SK-N-SH treated with all-trans-retinoic acid at 6 μM for 48 hours (cell line): Measurements from ENCODE around the gene KRTAP4-5.

ENCODE experiments used
- CREB5 ChIP-seq: fragments of 250-450 bp; sonication (Bioruptor Pico); IDR thresholded peaks from 2 replicates; pipeline ENCODE4 v1.5.1; 2020; ENCODE audit warnings: low read depth, mild to moderate bottlenecking, moderate library complexity
- CSRNP3 ChIP-seq: fragments of 250-450 bp; sonication (Bioruptor Pico); IDR thresholded peaks from 2 replicates; pipeline ENCODE4 v1.5.1; 2021; ENCODE audit warnings: mild to moderate bottlenecking, moderate library complexity
- ISL1 ChIP-seq: fragments of 250-450 bp; sonication (Bioruptor Pico); IDR thresholded peaks from 2 replicates; pipeline ENCODE4 v2.1.2; 2022; ENCODE audit warnings: mild to moderate bottlenecking, moderate library complexity
- PPARA ChIP-seq: fragments of 250-450 bp; sonication (Bioruptor Pico); IDR thresholded peaks from 2 replicates; pipeline ENCODE4 v1.5.0; 2020; ENCODE audit warnings: mild to moderate bottlenecking, borderline replicate concordance
- RARB ChIP-seq: fragments of 250-450 bp; sonication (Bioruptor Pico); IDR thresholded peaks from 2 replicates; pipeline ENCODE4 v1.8.0; 2021; ENCODE audit warnings: mild to moderate bottlenecking, moderate library complexity
- ZNF565 ChIP-seq: fragments of 450-650 bp; formaldehyde crosslinking; conservative IDR thresholded peaks from 2 replicates; pipeline ENCODE4 v1.5.0; 2020; ENCODE audit warnings: low read depth, mild to moderate bottlenecking, moderate library complexity
- TF ChIP-seq, protein P1 (sequence below): fragments of 250-450 bp; sonication (Bioruptor Pico); IDR thresholded peaks from 2 replicates; pipeline ENCODE4 v1.8.0; 2020; ENCODE audit warnings: mild to moderate bottlenecking, moderate library complexity, borderline replicate concordance

- TF ChIP-seq, protein P1, sequence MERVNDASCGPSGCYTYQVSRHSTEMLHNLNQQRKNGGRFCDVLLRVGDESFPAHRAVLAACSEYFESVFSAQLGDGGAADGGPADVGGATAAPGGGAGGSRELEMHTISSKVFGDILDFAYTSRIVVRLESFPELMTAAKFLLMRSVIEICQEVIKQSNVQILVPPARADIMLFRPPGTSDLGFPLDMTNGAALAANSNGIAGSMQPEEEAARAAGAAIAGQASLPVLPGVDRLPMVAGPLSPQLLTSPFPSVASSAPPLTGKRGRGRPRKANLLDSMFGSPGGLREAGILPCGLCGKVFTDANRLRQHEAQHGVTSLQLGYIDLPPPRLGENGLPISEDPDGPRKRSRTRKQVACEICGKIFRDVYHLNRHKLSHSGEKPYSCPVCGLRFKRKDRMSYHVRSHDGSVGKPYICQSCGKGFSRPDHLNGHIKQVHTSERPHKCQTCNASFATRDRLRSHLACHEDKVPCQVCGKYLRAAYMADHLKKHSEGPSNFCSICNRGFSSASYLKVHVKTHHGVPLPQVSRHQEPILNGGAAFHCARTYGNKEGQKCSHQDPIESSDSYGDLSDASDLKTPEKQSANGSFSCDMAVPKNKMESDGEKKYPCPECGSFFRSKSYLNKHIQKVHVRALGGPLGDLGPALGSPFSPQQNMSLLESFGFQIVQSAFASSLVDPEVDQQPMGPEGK (CRISPR knock-in tag): no peak
- TF ChIP-seq RARB (CRISPR knock-in tag) (no peak), CREB5 (CRISPR knock-in tag) (no peak), ZNF565 (CRISPR knock-in tag) (no peak), ISL1 (no peak), CSRNP3 (CRISPR knock-in tag) (no peak), PPARA (CRISPR knock-in tag) (no peak)
Observed at GRCh38 chr17:41147531-41148204, 2.0 kb downstream of the KRTAP4-5 start.
